Activated CD4-positive, alpha-beta T cell treated with anti-CD3 and anti-CD28 coated beads, Interleukin-2, Interleukin-4, amounts not matched to agents 100 ng/mL and 50 ng/mL, durations not matched to agents 16 hours and 8 hours (primary cell): ENCODE measurements around the gene TGFBI.

Source experiments
- DNase-seq: peaks from one replicate; pipeline ENCODE4 v3.0.0-alpha.2; 2020; ENCODE audit warnings: low spot score

Gene TGFBI

DNA sequence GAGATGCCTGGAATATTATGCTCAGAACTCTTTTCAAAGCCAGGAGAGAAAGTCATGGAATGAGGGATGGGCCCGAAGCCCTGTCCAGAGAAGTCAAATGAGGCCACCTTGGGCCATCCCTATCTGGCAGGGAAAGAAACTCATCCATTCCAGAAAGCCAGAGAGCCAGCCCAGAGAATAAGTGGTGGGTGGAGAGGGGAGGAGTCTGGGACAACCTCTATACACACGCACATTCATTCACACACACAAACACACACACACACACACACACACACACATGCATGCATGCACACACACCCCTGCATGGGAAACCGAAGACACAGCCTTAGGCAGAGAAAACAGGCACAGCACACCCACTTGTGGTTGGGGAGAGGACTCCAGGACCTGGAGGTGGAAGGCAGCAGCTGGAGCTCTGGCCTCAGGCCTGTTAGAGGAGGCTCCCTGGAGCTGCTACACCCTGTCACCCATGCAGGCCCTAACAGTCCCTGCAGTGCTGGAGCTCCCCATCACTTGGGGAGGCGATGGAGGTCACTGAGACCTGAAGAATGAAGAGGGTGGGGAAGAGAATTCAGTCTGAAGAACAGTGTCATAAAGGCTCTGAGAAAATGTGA lies 38.0 kb downstream of the TGFBI start:
- DNase-seq, result no peak

DNA sequence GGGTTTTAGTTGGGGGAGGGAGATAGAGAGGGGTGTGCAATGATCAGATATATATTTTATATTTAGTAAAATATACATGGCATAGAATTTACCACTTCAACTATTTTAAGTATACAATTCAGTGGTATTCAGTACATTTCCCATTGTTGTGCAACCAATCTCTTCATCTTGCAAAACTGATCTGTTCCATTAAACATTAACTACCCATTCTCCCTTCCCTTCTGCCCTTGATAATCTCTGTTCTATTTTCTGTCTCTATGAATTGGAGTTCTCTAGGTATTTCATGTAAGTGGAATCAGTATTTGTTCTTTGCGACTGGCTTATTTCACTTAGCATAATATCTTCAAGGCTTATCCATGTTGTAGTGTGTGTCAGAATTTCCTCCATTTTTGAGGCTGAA lies 38.6 kb downstream of the TGFBI start:
- DNase-seq, result no peak

GRCh38 chr5:136070486-136071285 lies 41.9 kb downstream of the TGFBI start:
- DNase-seq, result no peak

- DNase-seq, result no peak
Measured at GRCh38 chr5:136073714-136074529, 45.1 kb downstream of the TGFBI start.

DNA sequence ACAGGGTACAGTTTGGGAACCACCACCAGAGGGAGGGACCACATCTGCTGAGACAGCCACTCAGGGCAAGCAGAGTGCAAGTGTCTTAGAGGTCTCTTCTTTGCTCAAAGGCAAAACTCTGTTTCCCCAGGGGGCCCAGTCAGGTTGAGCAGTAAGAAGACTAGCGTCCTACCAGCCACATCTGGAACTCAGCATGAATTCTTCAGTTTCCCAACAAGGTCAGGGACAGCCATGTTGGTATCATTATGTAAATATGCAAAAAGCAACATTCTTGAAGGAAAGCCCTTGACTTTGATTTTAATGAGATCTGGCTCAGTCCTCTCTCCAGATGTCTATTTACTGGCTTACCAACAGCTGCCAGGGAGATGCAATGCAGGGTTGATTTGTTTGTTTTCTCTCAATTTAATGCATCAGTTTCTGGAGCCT lies 46.7 kb downstream of the TGFBI start:
- DNase-seq, result no peak

DNA sequence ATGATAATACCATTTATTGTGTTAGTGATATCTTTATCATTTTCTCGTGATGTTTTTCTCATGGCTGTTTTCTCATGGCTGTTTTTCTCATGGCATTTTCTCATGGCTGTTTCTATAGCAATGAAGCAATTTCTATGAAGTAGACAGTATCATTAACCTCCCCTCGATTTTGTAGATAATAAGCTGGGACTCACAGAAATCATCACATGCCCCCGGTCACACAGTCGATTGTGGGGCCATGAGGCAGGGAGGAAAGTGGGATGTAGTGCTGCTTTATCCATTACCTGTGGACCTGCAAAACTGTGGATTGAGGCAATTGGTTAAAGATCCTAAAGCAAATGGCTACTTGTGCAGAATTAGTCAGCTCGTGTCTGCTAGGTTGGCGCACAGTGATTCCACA lies 47.3 kb downstream of the TGFBI start:
- no peak for DNase-seq

DNA sequence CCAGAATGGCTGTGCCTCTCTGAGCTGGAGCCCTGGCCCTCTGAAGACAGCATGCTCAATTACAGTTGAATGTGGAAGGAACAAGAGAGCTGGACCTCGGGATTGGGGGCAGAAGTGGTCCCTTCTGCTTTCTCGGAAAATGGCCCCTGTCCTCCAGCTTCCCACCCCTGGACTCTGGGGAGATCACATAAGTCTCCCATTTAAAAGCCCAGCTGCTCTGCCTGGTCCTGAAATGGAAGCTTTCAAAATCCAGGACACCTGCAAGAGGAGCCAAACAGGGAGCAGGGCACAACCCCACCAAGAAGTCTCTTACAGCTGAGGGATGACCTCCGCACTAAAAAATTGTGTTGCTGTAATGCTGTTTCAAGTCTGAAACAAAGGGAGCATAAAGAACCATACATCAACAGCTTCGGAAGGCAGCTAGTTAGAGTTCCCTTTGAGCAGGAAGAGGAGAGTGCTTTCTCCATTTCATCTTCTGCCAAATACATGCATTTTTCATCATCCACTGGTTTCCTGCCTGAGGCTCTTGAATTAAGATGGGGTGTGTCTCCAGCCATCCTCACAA lies 48.2 kb downstream of the TGFBI start:
- DNase-seq, result no peak

- DNase-seq, result no peak
Measured at GRCh38 chr5:136079195-136079985, 50.6 kb downstream of the TGFBI start.

DNA sequence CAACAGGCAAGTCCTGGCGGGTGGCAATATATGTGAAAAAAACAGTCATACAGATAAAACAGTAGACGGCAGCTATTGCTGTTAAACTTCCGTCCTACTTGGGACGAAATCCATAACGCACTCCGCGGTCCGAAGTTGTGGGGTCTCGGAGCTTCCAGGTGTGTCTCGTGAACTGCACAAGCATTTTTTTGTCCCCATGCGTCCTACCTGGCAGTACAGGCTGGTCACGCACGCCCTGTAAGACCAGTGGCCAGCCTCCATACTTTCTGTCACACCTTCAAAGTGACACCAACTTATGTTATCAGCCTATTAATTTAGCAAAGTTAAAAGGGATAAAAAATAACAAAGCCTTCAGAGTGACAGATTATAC lies 51.3 kb downstream of the TGFBI start:
- no peak for DNase-seq

GRCh38 chr5:136080483-136081216 lies 51.9 kb downstream of the TGFBI start:
- peak; percentile 87 for DNase-seq

DNA sequence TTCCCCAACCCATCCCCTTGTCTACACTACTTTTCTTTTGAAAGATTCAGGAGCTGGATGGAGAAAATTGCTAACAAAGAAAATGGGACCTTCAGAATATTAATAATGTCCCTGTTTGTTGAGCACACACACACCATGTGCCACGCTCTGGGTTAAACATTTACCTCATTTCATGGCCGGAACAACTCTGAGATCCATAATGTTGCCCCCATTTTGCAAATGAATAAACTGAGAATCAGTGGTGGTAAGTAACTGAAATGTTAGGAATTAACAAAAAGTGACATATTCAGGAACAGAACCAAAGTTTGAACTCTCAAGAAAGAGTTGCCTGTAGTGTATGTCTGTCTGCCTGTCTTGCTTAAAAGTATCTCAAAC lies 52.4 kb downstream of the TGFBI start:
- no peak for DNase-seq

DNA sequence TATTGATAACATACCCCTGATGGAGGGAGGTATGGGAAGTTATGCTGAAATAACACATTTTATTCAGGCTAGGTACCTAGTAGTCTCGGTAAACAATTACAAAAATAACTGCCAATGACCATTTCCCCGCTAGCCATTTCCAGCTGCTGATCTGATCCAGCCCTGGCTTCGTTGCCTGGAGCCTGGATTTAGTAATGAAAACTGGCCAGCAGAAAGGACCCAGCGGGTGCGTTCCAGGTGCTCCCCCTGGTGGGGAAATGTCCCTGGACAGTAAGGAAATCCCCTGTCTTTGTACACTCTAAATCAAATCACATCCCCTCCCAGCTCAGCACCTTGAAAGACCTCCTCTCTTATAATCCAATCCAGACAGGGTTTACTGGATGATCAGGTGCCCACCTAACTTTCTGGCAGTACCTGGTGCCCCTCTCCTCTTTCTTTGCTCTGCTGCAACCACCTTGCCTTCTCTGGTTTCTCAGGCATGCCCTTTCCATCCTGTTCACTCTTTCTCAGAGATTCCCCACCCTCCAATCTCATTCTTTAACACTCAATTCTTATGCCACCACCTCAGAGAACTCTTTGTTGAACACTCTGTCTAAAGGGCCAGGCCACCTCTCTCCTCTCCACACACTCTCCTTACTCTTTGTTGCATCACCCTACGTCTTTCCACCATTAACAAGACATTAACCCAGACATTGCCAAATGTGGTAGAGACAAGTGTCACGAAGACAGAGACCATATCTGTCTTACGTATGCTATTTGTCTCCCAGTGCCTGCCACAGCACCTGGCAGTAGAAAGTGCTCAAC lies 53.8 kb downstream of the TGFBI start:
- peak; percentile 52 for DNase-seq

DNA sequence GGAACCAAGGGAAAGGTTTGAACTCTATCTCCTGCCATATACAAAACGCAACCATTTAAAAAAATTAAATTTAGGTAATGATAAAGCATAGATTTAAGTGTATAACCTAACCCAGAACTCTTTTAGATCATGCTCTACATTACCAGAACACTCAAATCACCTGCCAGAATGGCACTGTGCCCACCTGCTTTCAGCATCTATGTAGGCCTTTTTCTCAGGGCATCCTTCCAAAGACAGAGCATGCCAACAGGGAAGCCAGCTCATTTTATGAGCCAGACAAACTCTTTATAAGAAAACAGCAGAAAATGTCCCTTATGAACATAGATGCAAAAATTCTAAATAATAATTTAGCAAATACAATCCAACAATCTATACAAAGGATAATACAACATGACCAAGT lies 55.9 kb downstream of the TGFBI start:
- DNase-seq, result no peak

- DNase-seq, result no peak
Measured at GRCh38 chr5:136086783-136087566, 58.2 kb downstream of the TGFBI start.

DNA sequence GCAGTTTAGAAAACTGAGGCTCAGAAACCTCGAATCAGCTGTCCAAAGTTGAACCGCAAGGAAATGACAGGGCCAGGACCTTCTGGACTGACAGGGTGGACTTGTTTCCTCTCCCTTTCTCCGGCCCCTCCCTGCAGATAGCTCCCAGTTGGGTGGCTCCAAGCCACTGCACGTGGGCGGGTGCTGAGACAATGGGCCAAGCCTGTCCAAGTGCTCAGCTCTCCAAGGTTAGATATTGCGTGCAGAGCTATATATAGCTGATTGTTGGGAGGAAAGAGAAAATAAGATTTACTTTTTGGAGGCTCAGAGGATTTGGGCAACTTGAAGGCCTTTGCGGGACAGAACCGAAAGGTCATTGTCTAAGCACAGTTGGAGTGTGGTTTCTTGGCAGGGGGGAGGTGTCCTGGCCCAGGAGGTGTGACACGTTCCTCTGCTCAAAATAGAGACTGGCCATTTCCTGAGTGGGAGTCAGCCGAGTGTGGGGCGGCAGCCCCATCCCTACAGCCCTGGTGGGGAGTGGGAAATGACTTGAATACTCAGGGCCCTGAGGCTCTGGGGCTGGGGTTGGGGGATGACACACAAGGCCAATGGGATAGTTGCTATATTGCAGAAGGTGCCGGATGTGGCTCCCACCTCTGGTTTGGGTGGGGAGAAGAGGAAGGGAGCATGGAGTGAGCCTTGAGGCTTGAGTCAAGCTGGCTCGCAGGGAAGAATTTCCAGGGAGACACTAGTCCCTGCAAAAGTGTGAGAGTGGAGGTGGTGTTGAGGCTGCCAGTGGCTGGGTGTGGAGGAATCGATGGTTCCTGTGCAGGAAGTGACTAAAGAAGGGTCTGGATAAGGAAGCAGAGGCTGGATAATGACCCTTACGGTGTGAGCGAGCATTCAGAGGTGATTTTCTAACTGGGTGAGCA lies 59.4 kb downstream of the TGFBI start:
- DNase-seq, result no peak

- no peak for DNase-seq
Measured at GRCh38 chr5:136089791-136090190, 61.0 kb downstream of the TGFBI start.

- DNase-seq, result no peak
Measured at GRCh38 chr5:136090319-136090718, 61.5 kb downstream of the TGFBI start.

GRCh38 chr5:136094189-136094912 lies 65.6 kb downstream of the TGFBI start:
- no peak for DNase-seq
